Epidermal melanocyte (primary cell): ENCODE results near the gene ATXN10.

ENCODE experiments used
- DNase-seq: peaks from one replicate; pipeline ENCODE4 v3.0.0; 2011; ENCODE audit warnings: low spot score; ENCODE audit not compliant: insufficient read length

Gene ATXN10

GRCh38 chr22:45877036-45877380 is 205.4 kb downstream of the ATXN10 start:
- no peak for DNase-seq

GRCh38 chr22:45877651-45878050 is 206.0 kb downstream of the ATXN10 start:
- no peak for DNase-seq

GRCh38 chr22:45878051-45878781 is 206.6 kb downstream of the ATXN10 start:
- DNase-seq, result no peak

- no peak for DNase-seq
Observed at GRCh38 chr22:45878901-45879551, 207.4 kb downstream of the ATXN10 start.

- DNase-seq, result no peak
Observed at GRCh38 chr22:45879552-45879949, 207.9 kb downstream of the ATXN10 start.

GRCh38 chr22:45880091-45880715 is 208.6 kb downstream of the ATXN10 start:
- DNase-seq, result no peak

GRCh38 chr22:45880716-45881523 is 209.3 kb downstream of the ATXN10 start:
- DNase-seq, result no peak

GRCh38 chr22:45881524-45881875 is 209.9 kb downstream of the ATXN10 start:
- DNase-seq, result no peak

- DNase-seq, result no peak
Observed at GRCh38 chr22:45882881-45883810, 211.5 kb downstream of the ATXN10 start.

GRCh38 chr22:45883811-45884170 is 212.2 kb downstream of the ATXN10 start:
- DNase-seq, result no peak

- DNase-seq, result no peak
Observed at GRCh38 chr22:45884201-45885062, 212.8 kb downstream of the ATXN10 start.

- no peak for DNase-seq
Observed at GRCh38 chr22:45885171-45885840, 213.7 kb downstream of the ATXN10 start.

- no peak for DNase-seq
Observed at GRCh38 chr22:45885941-45886395, 214.3 kb downstream of the ATXN10 start.

- DNase-seq, result no peak
Observed at GRCh38 chr22:45886540-45886939, 214.9 kb downstream of the ATXN10 start.

GRCh38 chr22:45887202-45888131 is 215.8 kb downstream of the ATXN10 start:
- no peak for DNase-seq

GRCh38 chr22:45888221-45889092 is 216.8 kb downstream of the ATXN10 start:
- no peak for DNase-seq

- DNase-seq, result no peak
Observed at GRCh38 chr22:45889093-45889538, 217.5 kb downstream of the ATXN10 start.
